Brain microvascular endothelial cell (primary cell): ENCODE results near the gene CEP170.
"Not testable (repeated sequence)": the region's sequence is repeated elsewhere in the genome, so short reads cannot be mapped to it uniquely, and the experiment has no call there.

Experiments used
- DNase-seq: peaks from one replicate; pipeline ENCODE4 v3.0.0-alpha.2; 2020
- H3K27ac ChIP-seq: fragments of 250-450 bp; sonication (Bioruptor Pico); 2 replicates; pipeline ENCODE4 v1.5.1; 2020; ENCODE audit warnings: mild to moderate bottlenecking, moderate library complexity
- H3K27me3 ChIP-seq: fragments of 250-450 bp; sonication (Bioruptor Pico); replicated peaks from 2 replicates; pipeline ENCODE4 v1.5.1; 2020; ENCODE audit warnings: mild to moderate bottlenecking
- H3K36me3 ChIP-seq: fragments of 250-450 bp; sonication (Bioruptor Pico); replicated peaks from 2 replicates; pipeline ENCODE4 v1.5.1; 2020; ENCODE audit warnings: mild to moderate bottlenecking
- H3K4me3 ChIP-seq: 2 replicates; pipeline ENCODE4 v1.5.1; 2011; ENCODE audit warnings: low read depth, mild to moderate bottlenecking, control low read depth, low read length, moderate library complexity
- in situ Hi-C: cut with HindIII; loops from 2 replicates; pipeline ENCODE4 v1.10.0; 2017; ENCODE audit warnings: low sequenced_read_pairs, low pct_ligation_motif_present
- TF ChIP-seq, protein P1 (sequence below): IDR thresholded peaks from 2 replicates; pipeline ENCODE4 v1.5.1; 2011; ENCODE audit warnings: low read depth, mild to moderate bottlenecking, moderate library complexity, low read length, control low read depth, inconsistent platforms; ENCODE audit errors: missing control alignments

Gene CEP170

DNA sequence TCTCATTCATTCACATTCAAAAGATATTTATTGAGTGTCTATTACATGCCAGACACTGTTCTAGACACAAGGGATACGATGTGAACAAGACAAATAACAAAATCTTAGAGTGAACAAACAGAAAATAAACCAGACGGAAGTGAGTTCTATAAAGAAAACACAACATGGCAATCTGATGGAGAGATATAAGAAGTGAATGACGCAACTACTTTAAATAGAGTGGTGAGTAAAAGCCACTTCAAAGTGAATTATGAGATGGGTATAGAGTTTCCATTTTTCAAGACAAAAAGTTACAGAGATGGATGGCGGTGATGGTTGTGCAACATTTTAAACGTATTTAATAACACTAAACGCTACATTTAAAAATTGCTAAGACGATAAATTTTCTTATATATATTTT lies 75.4 kb downstream of the CEP170 start:
- Histone ChIP-seq H3K36me3 (peaks cover 14% of the 10 kb centered on the region), H3K27ac (no peak overlapping the region), H3K4me3 (no peak overlapping the region), H3K27me3 (no peaks in the 10 kb centered on the region)
- in situ Hi-C loops, result no loop called here
- no peak for DNase-seq
- TF ChIP-seq, protein P1, sequence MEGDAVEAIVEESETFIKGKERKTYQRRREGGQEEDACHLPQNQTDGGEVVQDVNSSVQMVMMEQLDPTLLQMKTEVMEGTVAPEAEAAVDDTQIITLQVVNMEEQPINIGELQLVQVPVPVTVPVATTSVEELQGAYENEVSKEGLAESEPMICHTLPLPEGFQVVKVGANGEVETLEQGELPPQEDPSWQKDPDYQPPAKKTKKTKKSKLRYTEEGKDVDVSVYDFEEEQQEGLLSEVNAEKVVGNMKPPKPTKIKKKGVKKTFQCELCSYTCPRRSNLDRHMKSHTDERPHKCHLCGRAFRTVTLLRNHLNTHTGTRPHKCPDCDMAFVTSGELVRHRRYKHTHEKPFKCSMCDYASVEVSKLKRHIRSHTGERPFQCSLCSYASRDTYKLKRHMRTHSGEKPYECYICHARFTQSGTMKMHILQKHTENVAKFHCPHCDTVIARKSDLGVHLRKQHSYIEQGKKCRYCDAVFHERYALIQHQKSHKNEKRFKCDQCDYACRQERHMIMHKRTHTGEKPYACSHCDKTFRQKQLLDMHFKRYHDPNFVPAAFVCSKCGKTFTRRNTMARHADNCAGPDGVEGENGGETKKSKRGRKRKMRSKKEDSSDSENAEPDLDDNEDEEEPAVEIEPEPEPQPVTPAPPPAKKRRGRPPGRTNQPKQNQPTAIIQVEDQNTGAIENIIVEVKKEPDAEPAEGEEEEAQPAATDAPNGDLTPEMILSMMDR, result no peak

DNA sequence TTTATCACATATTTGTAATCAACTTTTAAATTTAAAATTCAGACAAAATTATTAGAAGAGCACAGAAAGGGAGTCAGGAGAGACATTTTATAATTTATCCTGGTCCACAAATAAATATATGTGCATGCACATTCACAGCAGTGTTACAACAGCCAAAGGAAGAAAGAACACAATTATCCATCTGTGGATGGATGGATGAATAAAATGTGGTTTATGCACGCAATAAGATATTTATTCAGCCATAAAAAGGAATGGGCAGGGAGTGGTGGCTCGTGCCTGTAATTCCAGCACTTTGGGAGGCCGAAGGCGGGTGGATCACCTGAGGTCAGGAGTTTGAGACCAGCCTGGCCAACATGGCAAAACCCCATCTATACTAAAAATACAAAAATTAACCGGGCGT lies 77.3 kb downstream of the CEP170 start:
- DNase-seq, H3K4me3 ChIP-seq, H3K27ac ChIP-seq, H3K27me3 ChIP-seq, in situ Hi-C loops: not testable (repeated sequence)
- H3K36me3 ChIP-seq, result peaks cover 17% of the 10 kb centered on the region

DNA sequence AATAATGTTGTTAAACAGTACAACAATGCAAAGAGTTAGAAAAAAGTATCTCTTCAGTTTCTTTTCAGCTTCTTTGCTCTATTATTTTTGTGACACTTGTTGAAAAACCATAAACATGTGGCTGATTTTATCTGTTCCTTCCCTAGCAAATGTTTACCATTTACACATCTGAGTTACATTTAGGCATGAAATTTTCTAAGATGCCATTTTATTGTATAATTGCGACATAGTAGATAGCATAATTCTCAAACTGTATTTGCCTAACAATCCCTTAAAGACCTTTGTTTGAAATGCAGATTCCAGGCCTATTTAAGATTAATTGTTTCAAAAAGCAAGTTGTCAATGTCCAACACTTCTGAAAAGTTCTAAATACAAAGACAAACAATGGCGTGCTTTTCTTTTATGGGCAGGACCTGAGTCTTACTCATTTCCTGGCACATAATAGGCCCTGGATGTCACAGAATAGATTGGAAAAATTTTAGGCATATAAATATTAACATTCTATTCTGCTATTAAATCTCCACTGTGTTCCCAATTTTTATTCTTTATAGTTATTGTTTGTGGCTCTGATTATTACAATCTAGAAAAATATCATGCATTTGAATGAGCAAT lies 81.2 kb downstream of the CEP170 start:
- DNase-seq, H3K4me3 ChIP-seq, H3K27me3 ChIP-seq, in situ Hi-C loops: not testable (repeated sequence)
- Histone ChIP-seq H3K27ac (peak overlapping the region; percentile 32), H3K36me3 (peaks cover 13% of the 10 kb centered on the region)

DNA sequence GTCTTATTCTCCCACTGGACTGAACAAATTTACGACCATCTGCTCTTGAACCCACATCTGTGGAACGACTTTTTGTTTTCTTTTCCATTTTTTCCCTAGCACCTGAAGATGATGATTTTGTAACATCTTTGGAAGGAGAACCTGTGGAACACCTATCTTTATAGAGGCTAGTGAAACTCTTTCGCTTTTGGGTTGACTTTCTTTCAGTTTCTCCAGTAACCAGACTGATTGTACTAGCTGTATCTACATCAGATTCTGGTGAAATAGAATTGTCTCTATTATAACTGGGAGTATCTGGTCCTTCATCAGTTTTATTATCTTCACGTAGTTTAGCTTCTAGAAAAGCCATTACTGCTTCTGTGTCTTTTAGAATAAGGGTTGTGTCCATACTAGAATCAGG lies 90.2 kb downstream of the CEP170 start:
- H3K4me3 ChIP-seq, in situ Hi-C loops: not testable (repeated sequence)
- peaks cover 12% of the 10 kb centered on the region for H3K36me3 ChIP-seq

DNA sequence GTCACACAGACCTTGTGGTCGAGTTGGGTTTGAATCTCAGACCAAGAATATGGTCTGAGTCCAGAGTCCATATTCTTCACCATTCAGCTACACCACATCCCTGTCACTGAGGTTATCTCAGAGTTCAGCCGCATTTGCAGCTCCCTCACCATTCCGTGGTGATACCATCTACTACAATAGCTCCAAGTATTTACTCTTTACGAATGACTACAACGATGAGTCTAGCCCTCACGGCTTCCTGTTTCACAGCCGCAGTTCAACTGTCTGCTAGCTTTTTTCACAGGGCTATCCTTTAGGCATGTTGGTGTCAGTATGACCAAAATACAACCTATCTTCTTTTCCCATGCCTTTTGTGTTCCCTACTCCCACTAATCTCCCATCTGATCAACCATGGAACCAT lies 104.2 kb downstream of the CEP170 start:
- H3K27me3 ChIP-seq, H3K36me3 ChIP-seq, H3K4me3 ChIP-seq, H3K27ac ChIP-seq, in situ Hi-C loops: not testable (repeated sequence)
- DNase-seq, result peak; percentile 56

More for the DNA sequence above, 90.2 kb downstream of the CEP170 start:
- DNase-seq, H3K27me3 ChIP-seq, H3K27ac ChIP-seq: not testable (repeated sequence)

DNA sequence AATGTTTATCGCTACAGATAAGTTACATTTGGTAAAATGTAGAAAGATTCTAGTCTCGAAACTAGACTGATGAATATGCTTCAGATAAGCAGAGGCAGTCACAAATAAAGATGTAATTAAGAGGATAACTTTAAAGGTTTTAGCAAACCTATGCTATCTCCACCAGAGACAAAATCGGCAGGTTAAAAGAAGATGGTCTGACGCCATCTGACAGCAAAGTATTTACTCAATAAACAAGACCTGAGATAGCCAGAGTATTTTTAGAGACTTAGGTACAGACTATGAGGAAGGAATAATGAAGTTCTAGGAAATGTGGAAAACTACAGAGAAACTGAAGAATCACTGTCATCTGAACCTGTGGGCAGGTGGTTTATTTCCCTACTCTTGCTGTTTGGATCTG lies 106.0 kb downstream of the CEP170 start:
- not testable (repeated sequence) for H3K36me3 ChIP-seq, DNase-seq

DNA sequence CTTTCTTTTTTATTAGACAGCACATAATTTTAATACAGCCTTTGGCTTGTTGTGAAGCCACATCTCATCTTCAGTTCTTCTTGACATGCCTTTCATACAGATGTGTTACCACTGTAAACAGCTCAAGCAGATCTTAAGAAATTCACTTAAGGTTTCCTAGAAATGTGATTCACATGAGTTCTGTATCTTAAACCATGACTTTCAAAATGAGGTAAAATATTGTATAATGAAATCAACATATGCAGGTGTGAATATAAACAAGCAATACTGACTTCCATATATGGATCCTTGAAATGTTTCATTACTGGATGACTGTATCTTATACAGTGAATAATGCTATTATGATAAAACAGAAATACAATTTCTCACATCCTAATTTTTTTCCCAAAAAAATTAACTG lies 107.7 kb downstream of the CEP170 start:
- H3K27ac ChIP-seq, DNase-seq, H3K27me3 ChIP-seq, H3K4me3 ChIP-seq, H3K36me3 ChIP-seq, in situ Hi-C loops: not testable (repeated sequence)

More for the DNA sequence above, 106.0 kb downstream of the CEP170 start:
- H3K27me3 ChIP-seq, in situ Hi-C loops, H3K4me3 ChIP-seq, H3K27ac ChIP-seq: not testable (repeated sequence)

DNA sequence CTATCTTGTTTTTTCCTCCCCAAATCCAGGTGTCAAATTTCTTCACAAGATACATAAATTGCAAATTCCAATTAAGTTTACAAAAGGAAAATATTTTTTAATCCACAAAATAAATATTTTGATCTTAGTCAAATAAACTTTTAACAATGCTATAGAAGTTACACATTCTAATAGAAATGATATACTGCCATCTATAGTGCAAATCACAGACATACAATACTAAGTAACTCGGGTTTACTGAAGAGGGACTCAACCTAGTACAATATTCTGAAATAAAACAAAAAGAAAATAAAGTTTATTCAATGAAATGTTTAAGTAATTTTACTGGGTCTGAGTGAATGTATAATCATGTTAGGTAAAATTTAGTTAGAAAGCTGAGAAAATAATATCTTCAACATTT lies 114.6 kb downstream of the CEP170 start:
- in situ Hi-C loops, H3K27ac ChIP-seq, DNase-seq, H3K27me3 ChIP-seq, H3K4me3 ChIP-seq: not testable (repeated sequence)
- H3K36me3 ChIP-seq, result peaks cover 18% of the 10 kb centered on the region

DNA sequence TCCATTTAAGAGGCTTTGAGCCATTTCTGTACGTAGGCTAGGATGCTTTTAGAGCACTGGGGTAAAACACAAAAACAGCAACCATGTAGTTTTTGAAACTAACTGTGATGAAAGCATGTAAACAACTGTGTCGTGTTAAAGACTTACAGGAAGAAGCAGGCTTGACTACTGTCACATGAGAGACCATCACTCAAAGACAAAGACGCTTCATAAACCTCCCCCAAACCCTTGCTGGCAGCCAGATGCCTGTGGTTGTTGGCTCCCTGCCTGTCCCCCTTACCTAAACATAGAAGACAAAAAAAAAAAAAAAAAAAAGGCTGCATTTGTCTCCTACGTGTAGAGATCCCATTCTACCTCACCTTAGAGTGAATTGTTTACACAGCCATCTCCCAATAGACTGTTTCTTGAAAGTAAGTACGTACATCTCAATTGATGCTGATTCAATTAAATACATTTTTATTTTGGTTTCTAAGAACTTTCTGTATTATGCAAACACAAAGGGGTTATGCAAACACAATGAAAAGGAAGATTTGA lies 132.1 kb downstream of the CEP170 start:
- H3K27me3 ChIP-seq, DNase-seq, H3K4me3 ChIP-seq, H3K27ac ChIP-seq, in situ Hi-C loops: not testable (repeated sequence)
- H3K36me3 ChIP-seq, result peaks cover 13% of the 10 kb centered on the region

DNA sequence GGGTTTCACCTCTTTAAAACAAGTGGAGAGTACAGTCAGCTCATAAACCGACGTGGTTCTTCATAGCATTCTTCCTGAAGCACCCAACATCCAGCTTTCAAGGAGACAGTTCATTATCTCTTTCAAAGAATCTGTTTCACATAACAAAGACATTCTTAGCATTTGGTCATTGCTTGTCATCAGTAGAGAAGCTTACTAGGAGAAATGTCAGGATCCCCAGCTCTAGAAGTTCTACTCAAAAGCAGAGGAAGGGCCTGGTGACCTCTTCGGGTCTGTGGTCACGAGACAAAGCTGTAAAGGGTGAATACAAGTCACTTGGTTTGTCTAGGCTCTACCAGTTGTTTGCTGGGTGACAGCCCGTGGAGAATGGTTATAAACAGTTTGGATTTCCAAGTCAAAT lies 133.1 kb downstream of the CEP170 start:
- H3K27ac ChIP-seq, H3K27me3 ChIP-seq, in situ Hi-C loops, DNase-seq, H3K4me3 ChIP-seq: not testable (repeated sequence)
- peaks cover 11% of the 10 kb centered on the region for H3K36me3 ChIP-seq

DNA sequence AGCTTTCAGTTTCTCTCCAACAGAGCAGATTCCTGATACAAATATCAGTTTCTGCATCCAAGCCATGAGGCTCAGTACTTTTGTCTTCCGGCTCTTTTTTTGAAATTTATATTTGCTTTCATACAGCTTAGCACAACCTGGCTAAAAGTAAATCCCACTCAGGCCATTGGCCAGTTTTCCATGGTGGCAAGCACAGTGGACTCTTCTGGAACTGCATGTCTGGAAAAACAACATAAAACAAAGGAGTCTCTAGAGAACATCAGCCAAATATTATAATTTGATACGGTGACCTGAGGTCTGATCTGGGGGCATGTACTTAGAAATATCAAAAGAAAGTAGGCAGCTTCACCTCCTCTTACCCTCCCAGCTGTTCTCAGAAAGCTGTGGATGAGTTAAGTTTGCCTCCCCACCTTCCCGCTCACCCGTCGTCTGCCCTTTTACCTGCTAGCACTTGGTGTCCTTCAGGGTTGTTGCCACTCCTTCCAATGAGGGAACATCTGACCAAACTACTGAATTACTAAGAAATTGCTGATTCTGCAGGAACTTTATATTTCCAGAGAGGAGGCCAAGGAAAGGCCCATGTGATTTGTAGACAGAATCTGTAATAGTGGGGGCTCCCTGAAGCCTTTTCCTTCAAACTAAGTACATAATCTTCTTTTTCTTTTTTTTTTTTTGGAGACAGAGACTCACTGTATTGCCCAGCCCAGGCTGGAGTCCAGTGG lies 136.3 kb downstream of the CEP170 start:
- H3K4me3 ChIP-seq, DNase-seq, H3K36me3 ChIP-seq, in situ Hi-C loops, H3K27me3 ChIP-seq, H3K27ac ChIP-seq: not testable (repeated sequence)

DNA sequence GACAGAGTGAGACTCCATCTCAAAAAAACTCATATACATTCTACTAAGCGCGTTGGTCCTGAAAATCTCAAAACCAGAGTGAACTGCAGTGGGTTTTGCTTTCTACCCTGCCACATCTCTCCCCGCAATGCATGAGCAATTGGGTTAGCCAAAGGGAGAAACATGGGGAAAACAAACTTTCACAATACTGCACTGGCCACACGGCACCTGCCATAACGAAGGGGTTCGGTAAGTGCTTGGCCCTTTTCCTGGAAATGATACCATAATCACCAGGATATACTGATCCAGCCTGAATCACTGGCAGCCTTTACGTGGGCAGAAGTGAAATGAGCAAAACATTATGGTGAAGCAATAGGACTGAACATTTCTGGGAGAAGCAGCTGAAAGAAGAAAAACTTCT lies 138.9 kb downstream of the CEP170 start:
- H3K27me3 ChIP-seq, in situ Hi-C loops, H3K27ac ChIP-seq, H3K36me3 ChIP-seq, DNase-seq, H3K4me3 ChIP-seq: not testable (repeated sequence)

DNA sequence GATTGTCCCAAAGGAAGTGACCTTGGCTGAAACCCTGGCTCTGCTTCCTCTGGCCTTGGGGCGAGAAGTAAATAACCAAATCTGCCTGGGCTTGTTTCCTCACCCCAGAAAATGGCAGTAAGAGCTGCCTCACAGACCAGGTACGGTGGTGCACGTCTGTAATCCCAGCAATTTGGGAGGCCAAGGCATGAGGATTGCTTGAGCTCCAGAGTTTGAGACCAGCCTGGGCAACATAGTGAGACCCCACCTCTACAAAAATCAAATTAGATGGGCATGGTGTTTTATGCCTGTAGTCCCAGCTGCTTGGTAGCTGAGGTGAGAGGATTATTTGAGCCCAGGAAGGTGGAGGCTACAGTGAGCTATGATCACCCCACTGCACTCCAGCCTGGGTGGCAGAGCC lies 140.3 kb downstream of the CEP170 start:
- H3K36me3 ChIP-seq, H3K27ac ChIP-seq, H3K4me3 ChIP-seq, DNase-seq, in situ Hi-C loops, H3K27me3 ChIP-seq: not testable (repeated sequence)
